NK-92 (cell line): ENCODE data around the gene CAP2.
"Not testable (repeated sequence)": the region's sequence is repeated elsewhere in the genome, so short reads cannot be mapped to it uniquely, and the experiment has no call there.

Experiments used
- DNase-seq: peaks from one replicate; lab custom pipeline; 2025; ENCODE audit not compliant: unreplicated experiment; lab: John Stamatoyannopoulos, UW

CAP2 gene

GRCh38 chr6:17395112-17395511 lies 1.7 kb downstream of the CAP2 start:
- DNase-seq, result no peak

GRCh38 chr6:17396256-17396655 lies 2.9 kb downstream of the CAP2 start:
- no peak for DNase-seq

- no peak for DNase-seq
Measured at GRCh38 chr6:17397764-17398194, 4.4 kb downstream of the CAP2 start.

- not testable (repeated sequence) for DNase-seq
Measured at GRCh38 chr6:17405181-17405943, 12.0 kb downstream of the CAP2 start.

GRCh38 chr6:17405944-17406245 lies 12.5 kb downstream of the CAP2 start:
- DNase-seq, result no peak

- no peak for DNase-seq
Measured at GRCh38 chr6:17408081-17408480, 14.7 kb downstream of the CAP2 start.

GRCh38 chr6:17410281-17410680 lies 16.9 kb downstream of the CAP2 start:
- DNase-seq, result no peak

- no peak for DNase-seq
Measured at GRCh38 chr6:17413313-17413750, 19.9 kb downstream of the CAP2 start.

GRCh38 chr6:17414395-17414794 lies 21.0 kb downstream of the CAP2 start:
- not testable (repeated sequence) for DNase-seq

- DNase-seq, result no peak
Measured at GRCh38 chr6:17415321-17415720, 21.9 kb downstream of the CAP2 start.

GRCh38 chr6:17416806-17417205 lies 23.4 kb downstream of the CAP2 start:
- DNase-seq, result no peak

- DNase-seq, result no peak
Measured at GRCh38 chr6:17417817-17418216, 24.4 kb downstream of the CAP2 start.

- no peak for DNase-seq
Measured at GRCh38 chr6:17418281-17419188, 25.1 kb downstream of the CAP2 start.

- no peak for DNase-seq
Measured at GRCh38 chr6:17419189-17419575, 25.8 kb downstream of the CAP2 start.

GRCh38 chr6:17420368-17420767 lies 27.0 kb downstream of the CAP2 start:
- DNase-seq, result no peak

GRCh38 chr6:17421406-17421805 lies 28.0 kb downstream of the CAP2 start:
- DNase-seq, result no peak

- no peak for DNase-seq
Measured at GRCh38 chr6:17423026-17423425, 29.6 kb downstream of the CAP2 start.

GRCh38 chr6:17427062-17427461 lies 33.7 kb downstream of the CAP2 start:
- no peak for DNase-seq

GRCh38 chr6:17427617-17428016 lies 34.2 kb downstream of the CAP2 start:
- no peak for DNase-seq

- not testable (repeated sequence) for DNase-seq
Measured at GRCh38 chr6:17428595-17429120, 35.3 kb downstream of the CAP2 start.

GRCh38 chr6:17429383-17430061 lies 36.1 kb downstream of the CAP2 start:
- no peak for DNase-seq
